ENCODE data around the gene DDX5. TPM values are rescaled to one million over a fixed set of nuclear protein-coding genes. Genes with fewer than 3 reads are reported as not detected.

DDX5 gene
- total and polyA plus RNA-seq, 9 donors = 372 to 750 (median 559) TPM

GRCh38 chr17:64494121-64494520 lies 12.0 kb downstream of the DDX5 start:
- H3K9me3 ChIP-seq = no peaks in the 10 kb centered on the region
- intact Hi-C loops (cut with DNase I) = loop anchor here in 2 of 4 donors (10.0 kb wide), 2 partner anchors 69 to 179 kb away; no protein-coding TSS in a partner anchor
- no peaks in the 10 kb centered on the region for H3K27me3 ChIP-seq
- H3K36me3 ChIP-seq = no peaks in the 10 kb centered on the region
- TF ChIP-seq POLR2A (IDR thresholded peaks at IDR 0.05) = no peak
- no peak for TF ChIP-seq EP300 (IDR thresholded peaks at IDR 0.05)
- TF ChIP-seq CTCF (IDR thresholded peaks at IDR 0.05) = no peak
- H3K27ac ChIP-seq = no peak overlapping the region
- no peak for DNase-seq
- H3K4me3 ChIP-seq = no peak overlapping the region
- WGBS, 3 donors = 94 to 96% (median 95%) methylated on average over 2 of the region's 2 CpGs
- H3K4me1 ChIP-seq (ENCODE audit: insufficient read depth) = peaks cover 6% of the 10 kb centered on the region

- H3K27me3 ChIP-seq = no peaks in the 10 kb centered on the region
- peaks cover 6% of the 10 kb centered on the region for H3K4me1 ChIP-seq (ENCODE audit: insufficient read depth)
- H3K27ac ChIP-seq = no peak overlapping the region
- intact Hi-C loops (cut with DNase I) = loop anchor here in 2 of 4 donors (10.0 kb wide), 2 partner anchors 68 to 178 kb away; no protein-coding TSS in a partner anchor
- no peaks in the 10 kb centered on the region for H3K9me3 ChIP-seq
- no peak for DNase-seq
- no peaks in the 10 kb centered on the region for H3K36me3 ChIP-seq
- TF ChIP-seq CTCF (IDR thresholded peaks at IDR 0.05) = peak in 2 of 3 donors; percentile 16 to 34
- TF ChIP-seq POLR2A (IDR thresholded peaks at IDR 0.05) = no peak
- no peak for TF ChIP-seq EP300 (IDR thresholded peaks at IDR 0.05)
- no peak overlapping the region for H3K4me3 ChIP-seq
- WGBS, 3 donors = 83 to 85% (median 83%) methylated on average over 6 of the region's 6 CpGs
These were observed 13.5 kb downstream of the DDX5 start for GRCh38 chr17:64492481-64493109.

GRCh38 chr17:64491994-64492393 lies 14.1 kb downstream of the DDX5 start:
- intact Hi-C loops (cut with DNase I) = loop anchor here in 2 of 4 donors (10.0 kb wide), 2 partner anchors 67 to 177 kb away; no protein-coding TSS in a partner anchor

More at GRCh38 chr17:64491994-64492393, 14.1 kb downstream of the DDX5 start:
- Histone ChIP-seq H3K4me3 (no peak overlapping the region), H3K27me3 (no peaks in the 10 kb centered on the region), H3K27ac (no peak overlapping the region), H3K9me3 (no peaks in the 10 kb centered on the region), H3K4me1 (ENCODE audit: insufficient read depth) (peaks cover 6% of the 10 kb centered on the region), H3K36me3 (no peaks in the 10 kb centered on the region)
- no peak for TF ChIP-seq CTCF (IDR thresholded peaks at IDR 0.05)
- no peak for TF ChIP-seq EP300 (IDR thresholded peaks at IDR 0.05)
- no peak for TF ChIP-seq POLR2A (IDR thresholded peaks at IDR 0.05)
- WGBS, 3 donors = 65 to 85% (median 81%) methylated on average over 3 of the region's 3 CpGs
- DNase-seq = no peak

Data from ovary (tissue), 9 donors.